A549 (cell line): ENCODE results near the gene ADARB2. TPM values are rescaled to one million over a fixed set of nuclear protein-coding genes. Genes with fewer than 3 reads are reported as not detected.

Experiments
- ATAC-seq, 2 experiments: fragments of 200-7000 bp in 1 of 2; fragments of >200 bp in 1 of 2; cut with Nextera tagmentation in 1 of 2; cut with Tn5 transposase in 1 of 2; 3 replicates each; pipeline versions ENCODE4 v1.8.0 to v1.9.1; 2018 to 2020; ENCODE audit warnings: mild to moderate bottlenecking in 1 of 2, moderate library complexity in 1 of 2
- CTCF ChIA-PET: fragments of 300-600 bp; sonication (Branson Sonifier 250); formaldehyde crosslinking; extraction: SDS; loops from one replicate; lab custom pipeline; 2021; ENCODE audit warnings: antibody characterized with exemption, inconsistent platforms; lab: Yijun Ruan, JAX
- POLR2A ChIA-PET: fragments of 350-600 bp; formaldehyde crosslinking; extraction: SDS; loops from one replicate; lab custom pipeline; 2021; ENCODE audit warnings: antibody characterized with exemption, inconsistent platforms; lab: Yijun Ruan, JAX
- DNase-seq, 2 experiments: peaks; one replicate each; pipeline versions ENCODE4 v3.0.0 to v3.0.0-alpha.2; 2011 to 2016; ENCODE audit warnings: low read depth in 1 of 2, low spot score in 1 of 2
- FAIRE-seq: peaks from 2 replicates; lab custom pipeline; 2011; peaks lifted over from hg19 to GRCh38; lab: Jason Lieb, UNC
- H3K27ac ChIP-seq, 2 experiments: fragments of >200 bp; sonication (Bioruptor Twin); formaldehyde crosslinking; 3 replicates each; pipeline ENCODE4 v1.5.1; 2016 to 2017
- H3K4me1 ChIP-seq: fragments of >200 bp; sonication (Bioruptor Twin); formaldehyde crosslinking; 3 replicates; pipeline ENCODE4 v1.6.1; 2016
- H3K4me2 ChIP-seq: fragments of >200 bp; sonication (Bioruptor Twin); formaldehyde crosslinking; 3 replicates; pipeline ENCODE4 v1.6.1; 2016
- H3K4me3 ChIP-seq: fragments of >200 bp; sonication (Bioruptor Twin); formaldehyde crosslinking; 3 replicates; pipeline ENCODE4 v1.5.1; 2016
- H3K9me3 ChIP-seq: fragments of >200 bp; sonication (Bioruptor Twin); formaldehyde crosslinking; 3 replicates; pipeline ENCODE4 v1.6.1; 2016
- BHLHE40 ChIP-seq: IDR thresholded peaks from 2 replicates; pipeline ENCODE4 v1.6.1; 2012; ENCODE audit warnings: low read depth, low read length, inconsistent platforms
- CHD2 ChIP-seq: fragments of 150-350 bp; IDR thresholded peaks from 2 replicates; pipeline ENCODE4 v1.6.1; 2014; ENCODE audit warnings: low read length; ENCODE audit not compliant: partially characterized antibody
- EHF ChIP-seq: fragments of 250-450 bp; sonication (Bioruptor Pico); IDR thresholded peaks from 2 replicates; pipeline ENCODE4 v1.5.0; 2020; ENCODE audit warnings: mild to moderate bottlenecking
- EP300 ChIP-seq, 2 experiments: fragments of >200 bp; sonication (Bioruptor Twin); formaldehyde crosslinking; IDR thresholded peaks; 2 replicates in 1 of 2; 3 replicates in 1 of 2; pipeline ENCODE4 v1.6.1; 2016 to 2017
- GATA3 ChIP-seq: IDR thresholded peaks from 2 replicates; pipeline ENCODE4 v1.6.1; 2012; ENCODE audit warnings: borderline replicate concordance
- HOXB13 ChIP-seq: fragments of 250-450 bp; sonication (Bioruptor Pico); IDR thresholded peaks from 2 replicates; pipeline ENCODE4 v1.5.0; 2020; ENCODE audit warnings: low read depth, mild to moderate bottlenecking, moderate library complexity
- JUN ChIP-seq, 2 experiments: fragments of >200 bp; sonication (Bioruptor Twin); formaldehyde crosslinking; IDR thresholded peaks; 2 replicates in 1 of 2; 3 replicates in 1 of 2; pipeline ENCODE4 v1.6.1; 2016 to 2017
- KDM1A ChIP-seq: fragments of 200-600 bp; sonication (generic); IDR thresholded peaks from 2 replicates; pipeline ENCODE4 v1.6.1; 2016; ENCODE audit warnings: low read depth, mild to moderate bottlenecking
- KDM5A ChIP-seq: fragments of 200-600 bp; sonication (generic); IDR thresholded peaks from 2 replicates; pipeline ENCODE4 v1.6.1; 2016; ENCODE audit warnings: antibody characterized with exemption, mild to moderate bottlenecking
- MAZ ChIP-seq: fragments of 150-350 bp; IDR thresholded peaks from 2 replicates; pipeline ENCODE4 v1.6.1; 2014; ENCODE audit warnings: antibody characterized with exemption, low read depth, low read length, borderline replicate concordance
- NFE2L2 ChIP-seq: fragments of 150-350 bp; conservative IDR thresholded peaks from 2 replicates; pipeline ENCODE4 v1.6.1; 2014; ENCODE audit warnings: low read length
- NPAS2 ChIP-seq: fragments of 250-450 bp; sonication (Bioruptor Pico); IDR thresholded peaks from 2 replicates; pipeline ENCODE4 v1.8.0; 2022; ENCODE audit warnings: mild to moderate bottlenecking, moderate library complexity, borderline replicate concordance
- NR3C1 ChIP-seq: fragments of >200 bp; sonication (Bioruptor Twin); formaldehyde crosslinking; IDR thresholded peaks from 3 replicates; pipeline ENCODE4 v1.6.1; 2017
- POLR2AphosphoS2 ChIP-seq: conservative IDR thresholded peaks from 2 replicates; pipeline ENCODE4 v1.6.1; 2012; ENCODE audit warnings: low read length, improper control_type of control experiment, inconsistent platforms
- RAD21 ChIP-seq, 2 experiments: fragments of >200 bp in 1 of 2; sonication (Bioruptor Twin) in 1 of 2; formaldehyde crosslinking in 1 of 2; IDR thresholded peaks in 1 of 2; conservative IDR thresholded peaks in 1 of 2; 2 replicates in 1 of 2; 3 replicates in 1 of 2; pipeline ENCODE4 v1.6.1; 2012 to 2018; ENCODE audit warnings: inconsistent platforms in 1 of 2
- RCOR1 ChIP-seq: fragments of 150-350 bp; IDR thresholded peaks from 2 replicates; pipeline ENCODE4 v1.6.1; 2014; ENCODE audit warnings: antibody characterized with exemption, low read length, low read depth
- RNF2 ChIP-seq: fragments of 200-600 bp; sonication (generic); IDR thresholded peaks from 2 replicates; pipeline ENCODE4 v1.6.1; 2016; ENCODE audit warnings: low read depth, mild to moderate bottlenecking, antibody characterized with exemption, moderate library complexity, borderline replicate concordance
- ZC3H11A ChIP-seq: fragments of 450-650 bp; IDR thresholded peaks from 2 replicates; pipeline ENCODE4 v1.6.1; 2014; ENCODE audit warnings: antibody characterized with exemption, mild to moderate bottlenecking
- ZFP36 ChIP-seq: fragments of 450-650 bp; IDR thresholded peaks from 2 replicates; pipeline ENCODE4 v1.6.1; 2014; ENCODE audit warnings: borderline replicate concordance; ENCODE audit not compliant: partially characterized antibody
- WGBS: methylation state at CpG from one replicate; pipeline ENCODE4 v1.1.6; 2017; ENCODE audit errors: missing lambda C conversion rate; 5-methylcytosine and 5-hydroxymethylcytosine counted together
- polyA plus RNA-seq, 4 experiments: library from polyadenylated mRNA; depleted of rRNA in 3 of 4; stranded (reverse); fragments of >200 nt; fragmentation: RNase III in 1 of 4; extraction: RNeasy Plus Mini Kit Qiagen cat#74134 plus additional on column Dnase treatment in 1 of 4; gene quantifications; 2 replicates in 3 of 4; 3 replicates in 1 of 4; pipeline ENCODE4 v1.2.3, GENCODE V29; 2011 to 2017
- TF ChIP-seq, protein P1 (sequence below): IDR thresholded peaks from 2 replicates; pipeline ENCODE4 v1.6.1; 2012; ENCODE audit warnings: low read depth, borderline replicate concordance
- TF ChIP-seq, protein P2 (sequence below): fragments of 250-450 bp; sonication (Bioruptor Pico); IDR thresholded peaks from 2 replicates; pipeline ENCODE4 v1.5.0; 2021; ENCODE audit warnings: mild to moderate bottlenecking, moderate library complexity, borderline replicate concordance
- TF ChIP-seq, protein P3 (sequence below): fragments of 450-650 bp; IDR thresholded peaks from 2 replicates; pipeline ENCODE4 v1.6.1; 2014; ENCODE audit warnings: antibody characterized with exemption
- TF ChIP-seq, protein P4 (sequence below): fragments of 150-350 bp; IDR thresholded peaks from 2 replicates; pipeline ENCODE4 v1.6.1; 2014; ENCODE audit warnings: low read depth, mild to moderate bottlenecking, low read length
- TF ChIP-seq, protein P5 (sequence below): fragments of 200-600 bp; sonication (generic); IDR thresholded peaks from 2 replicates; pipeline ENCODE4 v1.6.1; 2016; ENCODE audit warnings: antibody characterized with exemption, mild to moderate bottlenecking, moderate library complexity
- TF ChIP-seq, protein P6 (sequence below): fragments of 250-450 bp; sonication (Bioruptor Pico); IDR thresholded peaks from 2 replicates; pipeline ENCODE4 v1.5.0; 2020; ENCODE audit warnings: low read depth, mild to moderate bottlenecking, moderate library complexity

The ADARB2 gene
- polyA plus RNA-seq, 2 of the 4 experiments (the other 2 are of a cell fraction), result not detected

DNA sequence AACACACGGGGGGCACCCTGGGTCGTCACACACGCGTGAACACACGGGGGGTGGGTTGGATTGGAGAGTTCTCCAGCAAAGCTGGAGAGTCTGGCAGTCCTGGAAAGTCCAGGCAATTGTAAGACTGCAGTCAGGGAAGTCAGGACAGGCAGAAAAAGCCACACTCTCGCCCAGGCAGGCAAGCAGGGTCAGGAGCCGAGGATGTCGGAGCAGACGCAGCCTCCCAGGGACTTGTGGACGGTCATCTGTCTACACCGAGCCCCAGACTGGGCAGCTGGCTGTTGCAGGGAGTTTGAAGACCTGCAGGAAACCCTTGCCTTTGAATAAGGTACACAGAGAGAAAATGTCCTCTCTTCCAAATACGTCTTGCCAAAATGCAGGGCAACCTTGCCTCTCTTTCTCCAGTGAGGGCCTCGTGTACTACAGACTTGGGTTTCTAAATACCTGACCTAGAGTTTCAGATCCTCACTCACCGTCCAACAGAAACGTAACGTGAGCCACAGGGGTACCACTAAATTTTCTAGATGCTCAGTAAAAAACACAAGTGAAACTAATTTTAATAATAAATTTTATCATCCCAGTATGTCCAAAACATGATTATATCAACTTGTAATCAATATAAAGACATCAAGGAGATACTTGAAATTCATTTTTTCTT, 176.7 kb downstream of the ADARB2 start:
- H3K4me3 ChIP-seq, result no peak overlapping the region
- ATAC-seq, result no peak
- TF ChIP-seq, protein P1, sequence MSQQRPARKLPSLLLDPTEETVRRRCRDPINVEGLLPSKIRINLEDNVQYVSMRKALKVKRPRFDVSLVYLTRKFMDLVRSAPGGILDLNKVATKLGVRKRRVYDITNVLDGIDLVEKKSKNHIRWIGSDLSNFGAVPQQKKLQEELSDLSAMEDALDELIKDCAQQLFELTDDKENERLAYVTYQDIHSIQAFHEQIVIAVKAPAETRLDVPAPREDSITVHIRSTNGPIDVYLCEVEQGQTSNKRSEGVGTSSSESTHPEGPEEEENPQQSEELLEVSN, result no peak
- TF ChIP-seq GATA3 (no peak), KDM1A (no peak), MAZ (no peak), RAD21 (conservative IDR thresholded peaks at IDR 0.05 in 1 of 2, IDR thresholded peaks at IDR 0.05 in 1 of 2) (no peak), EHF (CRISPR knock-in tag) (no peak), HOXB13 (no peak), RCOR1 (no peak), NR3C1 (no peak), CHD2 (no peak), KDM5A (no peak), POLR2AphosphoS2 (no peak), ZFP36 (no peak)
- TF ChIP-seq, protein P2, sequence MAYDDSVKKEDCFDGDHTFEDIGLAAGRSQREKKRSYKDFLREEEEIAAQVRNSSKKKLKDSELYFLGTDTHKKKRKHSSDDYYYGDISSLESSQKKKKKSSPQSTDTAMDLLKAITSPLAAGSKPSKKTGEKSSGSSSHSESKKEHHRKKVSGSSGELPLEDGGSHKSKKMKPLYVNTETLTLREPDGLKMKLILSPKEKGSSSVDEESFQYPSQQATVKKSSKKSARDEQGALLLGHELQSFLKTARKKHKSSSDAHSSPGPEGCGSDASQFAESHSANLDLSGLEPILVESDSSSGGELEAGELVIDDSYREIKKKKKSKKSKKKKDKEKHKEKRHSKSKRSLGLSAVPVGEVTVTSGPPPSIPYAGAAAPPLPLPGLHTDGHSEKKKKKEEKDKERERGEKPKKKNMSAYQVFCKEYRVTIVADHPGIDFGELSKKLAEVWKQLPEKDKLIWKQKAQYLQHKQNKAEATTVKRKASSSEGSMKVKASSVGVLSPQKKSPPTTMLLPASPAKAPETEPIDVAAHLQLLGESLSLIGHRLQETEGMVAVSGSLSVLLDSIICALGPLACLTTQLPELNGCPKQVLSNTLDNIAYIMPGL, result no peak
- TF ChIP-seq, protein P3, sequence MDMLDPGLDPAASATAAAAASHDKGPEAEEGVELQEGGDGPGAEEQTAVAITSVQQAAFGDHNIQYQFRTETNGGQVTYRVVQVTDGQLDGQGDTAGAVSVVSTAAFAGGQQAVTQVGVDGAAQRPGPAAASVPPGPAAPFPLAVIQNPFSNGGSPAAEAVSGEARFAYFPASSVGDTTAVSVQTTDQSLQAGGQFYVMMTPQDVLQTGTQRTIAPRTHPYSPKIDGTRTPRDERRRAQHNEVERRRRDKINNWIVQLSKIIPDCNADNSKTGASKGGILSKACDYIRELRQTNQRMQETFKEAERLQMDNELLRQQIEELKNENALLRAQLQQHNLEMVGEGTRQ, result no peak
- TF ChIP-seq, all 56 proteins: peak for 0
- ChIA-PET POLR2A (no interaction called here), CTCF (no interaction called here)
- no peak for DNase-seq
- H3K4me1 ChIP-seq, result no peaks in the 10 kb centered on the region
- no peak for FAIRE-seq
- H3K9me3 ChIP-seq, result no peaks in the 10 kb centered on the region
- no peak overlapping the region for H3K4me2 ChIP-seq
- WGBS, result 13% methylated on average over 14 of the region's 16 CpGs
- H3K27ac ChIP-seq, result no peak overlapping the region

DNA sequence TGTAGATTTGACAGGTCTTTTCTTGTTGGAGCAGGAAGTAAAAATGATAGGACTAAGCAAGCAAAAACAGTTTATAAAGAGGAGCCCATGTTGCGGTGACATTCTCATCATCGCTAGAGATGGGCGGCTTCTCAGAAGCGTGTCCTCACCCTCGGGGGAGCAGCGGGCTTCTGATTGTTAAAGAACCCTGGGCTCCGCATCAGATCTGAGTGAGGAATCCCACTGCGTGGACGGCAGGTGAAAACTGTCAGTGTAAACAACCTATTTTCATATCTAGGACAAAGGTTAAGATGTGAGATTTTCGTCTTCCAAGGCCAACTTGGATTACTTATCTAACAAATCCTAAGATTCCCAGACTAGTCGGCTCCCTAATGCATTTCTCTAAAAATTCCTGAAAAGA, 177.6 kb downstream of the ADARB2 start:
- Histone ChIP-seq H3K9me3 (no peaks in the 10 kb centered on the region), H3K4me2 (no peak overlapping the region), H3K4me1 (no peaks in the 10 kb centered on the region), H3K27ac (no peak overlapping the region), H3K4me3 (no peak overlapping the region)
- DNase-seq (no peak), ATAC-seq (no peak), FAIRE-seq (no peak)
- no peak for TF ChIP-seq RNF2
- TF ChIP-seq, protein P4, sequence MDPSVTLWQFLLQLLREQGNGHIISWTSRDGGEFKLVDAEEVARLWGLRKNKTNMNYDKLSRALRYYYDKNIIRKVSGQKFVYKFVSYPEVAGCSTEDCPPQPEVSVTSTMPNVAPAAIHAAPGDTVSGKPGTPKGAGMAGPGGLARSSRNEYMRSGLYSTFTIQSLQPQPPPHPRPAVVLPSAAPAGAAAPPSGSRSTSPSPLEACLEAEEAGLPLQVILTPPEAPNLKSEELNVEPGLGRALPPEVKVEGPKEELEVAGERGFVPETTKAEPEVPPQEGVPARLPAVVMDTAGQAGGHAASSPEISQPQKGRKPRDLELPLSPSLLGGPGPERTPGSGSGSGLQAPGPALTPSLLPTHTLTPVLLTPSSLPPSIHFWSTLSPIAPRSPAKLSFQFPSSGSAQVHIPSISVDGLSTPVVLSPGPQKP, result no peak
- TF ChIP-seq ZC3H11A, result no peak
- no peak for TF ChIP-seq NFE2L2
- TF ChIP-seq EP300 (IDR thresholded peaks at IDR 0.05), result no peak
- TF ChIP-seq, protein P5, sequence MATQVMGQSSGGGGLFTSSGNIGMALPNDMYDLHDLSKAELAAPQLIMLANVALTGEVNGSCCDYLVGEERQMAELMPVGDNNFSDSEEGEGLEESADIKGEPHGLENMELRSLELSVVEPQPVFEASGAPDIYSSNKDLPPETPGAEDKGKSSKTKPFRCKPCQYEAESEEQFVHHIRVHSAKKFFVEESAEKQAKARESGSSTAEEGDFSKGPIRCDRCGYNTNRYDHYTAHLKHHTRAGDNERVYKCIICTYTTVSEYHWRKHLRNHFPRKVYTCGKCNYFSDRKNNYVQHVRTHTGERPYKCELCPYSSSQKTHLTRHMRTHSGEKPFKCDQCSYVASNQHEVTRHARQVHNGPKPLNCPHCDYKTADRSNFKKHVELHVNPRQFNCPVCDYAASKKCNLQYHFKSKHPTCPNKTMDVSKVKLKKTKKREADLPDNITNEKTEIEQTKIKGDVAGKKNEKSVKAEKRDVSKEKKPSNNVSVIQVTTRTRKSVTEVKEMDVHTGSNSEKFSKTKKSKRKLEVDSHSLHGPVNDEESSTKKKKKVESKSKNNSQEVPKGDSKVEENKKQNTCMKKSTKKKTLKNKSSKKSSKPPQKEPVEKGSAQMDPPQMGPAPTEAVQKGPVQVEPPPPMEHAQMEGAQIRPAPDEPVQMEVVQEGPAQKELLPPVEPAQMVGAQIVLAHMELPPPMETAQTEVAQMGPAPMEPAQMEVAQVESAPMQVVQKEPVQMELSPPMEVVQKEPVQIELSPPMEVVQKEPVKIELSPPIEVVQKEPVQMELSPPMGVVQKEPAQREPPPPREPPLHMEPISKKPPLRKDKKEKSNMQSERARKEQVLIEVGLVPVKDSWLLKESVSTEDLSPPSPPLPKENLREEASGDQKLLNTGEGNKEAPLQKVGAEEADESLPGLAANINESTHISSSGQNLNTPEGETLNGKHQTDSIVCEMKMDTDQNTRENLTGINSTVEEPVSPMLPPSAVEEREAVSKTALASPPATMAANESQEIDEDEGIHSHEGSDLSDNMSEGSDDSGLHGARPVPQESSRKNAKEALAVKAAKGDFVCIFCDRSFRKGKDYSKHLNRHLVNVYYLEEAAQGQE, result no peak
- no peak for TF ChIP-seq BHLHE40
- no peak for TF ChIP-seq NPAS2 (CRISPR knock-in tag)
- TF ChIP-seq JUN (IDR thresholded peaks at IDR 0.05), result no peak
- TF ChIP-seq, protein P3, result no peak
- TF ChIP-seq, protein P6, sequence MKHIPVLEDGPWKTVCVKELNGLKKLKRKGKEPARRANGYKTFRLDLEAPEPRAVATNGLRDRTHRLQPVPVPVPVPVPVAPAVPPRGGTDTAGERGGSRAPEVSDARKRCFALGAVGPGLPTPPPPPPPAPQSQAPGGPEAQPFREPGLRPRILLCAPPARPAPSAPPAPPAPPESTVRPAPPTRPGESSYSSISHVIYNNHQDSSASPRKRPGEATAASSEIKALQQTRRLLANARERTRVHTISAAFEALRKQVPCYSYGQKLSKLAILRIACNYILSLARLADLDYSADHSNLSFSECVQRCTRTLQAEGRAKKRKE, result no peak
- ChIA-PET POLR2A (no interaction called here), CTCF (no interaction called here)
- WGBS, result 28% methylated on average over 11 of the region's 11 CpGs
